Ureter (tissue), 1 donor: ENCODE data around the gene RAD9B. TPM values are rescaled to one million over a fixed set of nuclear protein-coding genes. Genes with fewer than 3 reads are reported as not detected.

Source experiments
- total RNA-seq: library from RNA; stranded (reverse); gene quantifications from one replicate; pipeline ENCODE4 v1.2.4, GENCODE V29; 2023
- donor health status: DM: yes; HTN: yes; CAD: no.

RAD9B gene
- total RNA-seq, 1 donor from 2014 or later, result 0.57 TPM

Other genes with a start within 250 kb of the RAD9B start
- gene ATP2A2, start 221.1 kb upstream of the RAD9B start, total RNA-seq, result 357 TPM
- gene ANAPC7, start 98.6 kb upstream of the RAD9B start, total RNA-seq, result 104 TPM
- 250 TPM for gene ARPC3, start 52.0 kb upstream of the RAD9B start, total RNA-seq
- gene GPN3, start 34.1 kb upstream of the RAD9B start, total RNA-seq, result 20.3 TPM
- gene FAM216A, start 33.5 kb upstream of the RAD9B start, total RNA-seq, result 4.2 TPM
- gene VPS29, start 220 bp upstream of the RAD9B start, total RNA-seq, result 120 TPM
- gene PPTC7, start 81.0 kb downstream of the RAD9B start, total RNA-seq, result 26.1 TPM
- 50.0 TPM for gene TCTN1, start 111.8 kb downstream of the RAD9B start, total RNA-seq
- 4.2 TPM for gene HVCN1, start 186.8 kb downstream of the RAD9B start, total RNA-seq
- 107 TPM for gene PPP1CC, start 240.6 kb downstream of the RAD9B start, total RNA-seq